Neural cell (in vitro differentiated cells): ENCODE data around the gene GADD45A. TPM values are rescaled to one million over a fixed set of nuclear protein-coding genes. Genes with fewer than 3 reads are reported as not detected.

Source experiments
- H2AFZ ChIP-seq: fragments of 200-600, 300-800 bp; sonication (generic), shearing (Covaris generic); 2 replicates; pipeline ENCODE4 v1.6.0; 2014; ENCODE audit warnings: low read depth, mild to moderate bottlenecking, antibody characterized with exemption, low read length, moderate library complexity
- H3F3A ChIP-seq: fragments of 200-600 bp; shearing (Covaris generic); 2 replicates; pipeline ENCODE4 v1.6.1; 2016; ENCODE audit warnings: mild to moderate bottlenecking, moderate library complexity, mixed read lengths, antibody characterized with exemption, low read length; ENCODE audit not compliant: insufficient read depth, poor library complexity, severe bottlenecking
- H3K27ac ChIP-seq: fragments of 200-600, 300-800 bp; sonication (generic), shearing (Covaris generic); 2 replicates; pipeline ENCODE4 v1.5.1; 2014; ENCODE audit warnings: mild to moderate bottlenecking, low read length, moderate library complexity
- H3K27me3 ChIP-seq: fragments of 300-800, 200-600 bp; sonication (generic), shearing (Covaris generic); 2 replicates; pipeline ENCODE4 v1.6.0; 2014; ENCODE audit warnings: mild to moderate bottlenecking, low read depth, low read length, moderate library complexity; ENCODE audit not compliant: insufficient read depth
- H3K36me3 ChIP-seq: fragments of 300-800, 200-600 bp; sonication (generic), shearing (Covaris generic); 2 replicates; pipeline ENCODE4 v1.5.1; 2014; ENCODE audit warnings: mild to moderate bottlenecking, antibody characterized with exemption, low read length, moderate library complexity; ENCODE audit not compliant: insufficient read depth
- H3K4me2 ChIP-seq: fragments of 300-800, 200-600 bp; sonication (generic), shearing (Covaris generic); 2 replicates; pipeline ENCODE4 v1.6.0; 2014; ENCODE audit warnings: mild to moderate bottlenecking, low read length
- H3K4me3 ChIP-seq: fragments of 300-800, 200-600 bp; sonication (generic), shearing (Covaris generic); 2 replicates; pipeline ENCODE4 v1.5.1; 2014; ENCODE audit warnings: mild to moderate bottlenecking, low read length, moderate library complexity
- H3K79me2 ChIP-seq: fragments of 200-600 bp; shearing (Covaris generic); replicated peaks from 2 replicates; pipeline ENCODE4 v1.6.0; 2014; ENCODE audit warnings: mild to moderate bottlenecking, low read length, moderate library complexity; ENCODE audit not compliant: insufficient read depth
- H3K9ac ChIP-seq: fragments of 300-800, 200-600 bp; sonication (generic), shearing (Covaris generic); 2 replicates; pipeline ENCODE4 v1.6.1; 2016; ENCODE audit warnings: mild to moderate bottlenecking, low read length, mixed read lengths
- H3K9me2 ChIP-seq: fragments of 200-600 bp; shearing (Covaris generic); 2 replicates; pipeline ENCODE4 v1.6.1; 2016; ENCODE audit warnings: mild to moderate bottlenecking, low read length, mixed read lengths; ENCODE audit not compliant: insufficient read depth
- H3K9me3 ChIP-seq: fragments of 200-600, 300-800 bp; sonication (generic), shearing (Covaris generic); 2 replicates; pipeline ENCODE4 v1.6.1; 2016; ENCODE audit warnings: mild to moderate bottlenecking, mixed run types, low read length, moderate library complexity, mixed read lengths
- H4K20me1 ChIP-seq: fragments of 200-600 bp; shearing (Covaris generic); 2 replicates; pipeline ENCODE4 v1.6.1; 2016; ENCODE audit warnings: mild to moderate bottlenecking, mixed run types; ENCODE audit not compliant: insufficient read depth
- CTCF ChIP-seq: fragments of 450-650 bp; IDR thresholded peaks from 2 replicates; pipeline ENCODE4 v1.5.1; 2014; ENCODE audit warnings: antibody characterized with exemption, mild to moderate bottlenecking, moderate library complexity; ENCODE audit not compliant: poor library complexity, severe bottlenecking
- EP300 ChIP-seq: fragments of 450-650 bp; conservative IDR thresholded peaks from 2 replicates; pipeline ENCODE4 v1.6.1; 2014; ENCODE audit warnings: antibody characterized with exemption, mild to moderate bottlenecking, moderate library complexity; ENCODE audit not compliant: poor library complexity, severe bottlenecking
- EZH2 ChIP-seq: fragments of 200-600, 300-800 bp; shearing (Covaris generic), sonication (generic); IDR thresholded peaks from 2 replicates; pipeline ENCODE4 v1.6.1; 2014; ENCODE audit warnings: antibody characterized with exemption, low read length, borderline replicate concordance, mild to moderate bottlenecking; ENCODE audit not compliant: insufficient read depth, poor library complexity, severe bottlenecking
- MXI1 ChIP-seq: fragments of 450-650 bp; conservative IDR thresholded peaks from 2 replicates; pipeline ENCODE4 v1.6.1; 2014; ENCODE audit warnings: antibody characterized with exemption, mild to moderate bottlenecking; ENCODE audit not compliant: poor library complexity, severe bottlenecking
- POLR2AphosphoS5 ChIP-seq: IDR thresholded peaks from 2 replicates; pipeline ENCODE4 v1.6.1; 2012
- RAD21 ChIP-seq: fragments of 450-650 bp; conservative IDR thresholded peaks from 2 replicates; pipeline ENCODE4 v1.6.1; 2014; ENCODE audit warnings: antibody characterized with exemption, mild to moderate bottlenecking, moderate library complexity
- REST ChIP-seq: IDR thresholded peaks from 2 replicates; pipeline ENCODE4 v1.6.1; 2012; ENCODE audit warnings: borderline replicate concordance
- SMC3 ChIP-seq: fragments of 450-650 bp; conservative IDR thresholded peaks from 2 replicates; pipeline ENCODE4 v1.6.1; 2014; ENCODE audit warnings: antibody characterized with exemption, mild to moderate bottlenecking, moderate library complexity; ENCODE audit not compliant: poor library complexity
- TAF1 ChIP-seq: IDR thresholded peaks from 2 replicates; pipeline ENCODE4 v1.6.1; 2012; ENCODE audit warnings: low read depth
- polyA plus RNA-seq: library from polyadenylated mRNA; depleted of rRNA; stranded (reverse); fragments of >200 nt; gene quantifications from 2 replicates; pipeline ENCODE4 v1.2.3, GENCODE V29; 2014

GADD45A gene
- polyA plus RNA-seq, 1 donor from 2014 or later, result 13.7 TPM

DNA sequence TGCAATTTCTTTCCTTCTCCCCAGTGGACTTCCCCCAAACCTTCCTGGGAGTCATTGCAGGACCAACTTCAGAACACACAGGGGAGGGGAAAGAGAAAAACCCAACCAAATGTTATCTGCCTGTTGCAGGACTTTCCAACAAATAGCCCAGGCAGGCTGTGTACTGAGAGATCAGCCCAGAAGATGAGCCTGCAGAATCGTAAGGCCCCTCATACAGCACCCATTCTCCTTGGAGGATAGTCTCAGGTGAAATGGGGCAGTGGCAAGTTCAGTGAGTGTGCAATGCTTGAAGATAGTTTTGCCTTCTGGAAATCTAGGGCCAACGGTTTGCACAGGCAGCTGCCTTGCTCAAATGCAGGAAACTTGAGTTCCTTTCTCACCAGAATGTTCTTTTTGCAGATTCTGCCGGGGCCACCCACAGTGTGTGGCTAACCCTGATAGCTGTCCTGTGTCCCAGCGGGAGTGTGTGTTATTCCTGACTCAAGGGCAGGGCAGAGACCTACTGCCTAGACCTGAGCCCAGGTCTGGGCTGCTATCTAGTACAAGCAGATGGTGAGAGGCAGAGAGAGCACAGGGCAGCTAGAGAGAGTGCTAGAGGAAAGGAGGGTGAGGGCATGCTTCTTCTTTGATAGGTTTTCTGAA lies 48.8 kb downstream of the GADD45A start:
- no peaks in the 10 kb centered on the region for H3K79me2 ChIP-seq
- no peak overlapping the region for H3K27ac ChIP-seq
- no peak overlapping the region for H2AFZ ChIP-seq
- no peak overlapping the region for H3K4me2 ChIP-seq
- no peaks in the 10 kb centered on the region for H3F3A ChIP-seq
- H3K9me3 ChIP-seq, result no peaks in the 10 kb centered on the region
- no peak for TF ChIP-seq POLR2AphosphoS5
- TF ChIP-seq EP300, result no peak
- TF ChIP-seq TAF1, result no peak
- no peak for TF ChIP-seq MXI1
- TF ChIP-seq REST, result no peak
- no peak for TF ChIP-seq RAD21
- TF ChIP-seq CTCF, result no peak
- no peak for TF ChIP-seq EZH2
- H3K9me2 ChIP-seq, result no peaks in the 10 kb centered on the region
- H4K20me1 ChIP-seq, result no peaks in the 10 kb centered on the region
- no peak overlapping the region for H3K9ac ChIP-seq
- no peaks in the 10 kb centered on the region for H3K36me3 ChIP-seq
- no peak overlapping the region for H3K4me3 ChIP-seq
- no peaks in the 10 kb centered on the region for H3K27me3 ChIP-seq

GRCh38 chr1:67734323-67734690 lies 49.3 kb downstream of the GADD45A start:
- Histone ChIP-seq H2AFZ (no peak overlapping the region), H3K4me3 (no peak overlapping the region), H3K27ac (no peak overlapping the region), H3K4me2 (no peak overlapping the region), H3K9me2 (no peaks in the 10 kb centered on the region), H3K9ac (no peak overlapping the region), H3K27me3 (no peaks in the 10 kb centered on the region), H3K36me3 (no peaks in the 10 kb centered on the region), H3K79me2 (no peaks in the 10 kb centered on the region), H3K9me3 (no peaks in the 10 kb centered on the region), H3F3A (no peaks in the 10 kb centered on the region), H4K20me1 (no peaks in the 10 kb centered on the region)
- no peak for TF ChIP-seq EP300
- no peak for TF ChIP-seq MXI1
- no peak for TF ChIP-seq EZH2
- TF ChIP-seq POLR2AphosphoS5, result no peak
- no peak for TF ChIP-seq REST
- no peak for TF ChIP-seq CTCF
- no peak for TF ChIP-seq RAD21
- TF ChIP-seq SMC3, result no peak
- no peak for TF ChIP-seq TAF1
